Activated naive CD8-positive, alpha-beta T cell treated with anti-CD3 and anti-CD28 coated beads for 36 hours (primary cell): ENCODE measurements around the gene CCBE1. TPM values are rescaled to one million over a fixed set of nuclear protein-coding genes. Genes with fewer than 3 reads are reported as not detected.
"Not testable (repeated sequence)": the region's sequence is repeated elsewhere in the genome, so short reads cannot be mapped to it uniquely, and the experiment has no call there.

Source experiments
- DNase-seq: peaks from one replicate; pipeline ENCODE4 v3.0.0; 2021
- H3K27ac Mint-ChIP-seq: one replicate; pipeline ENCODE4 v1.8.0; 2022; ENCODE audit warnings: mild to moderate bottlenecking, moderate library complexity, mixed read lengths
- H3K27me3 Mint-ChIP-seq: one replicate; pipeline ENCODE4 v1.8.0; 2022; ENCODE audit warnings: mild to moderate bottlenecking, mixed read lengths
- H3K36me3 Mint-ChIP-seq: one replicate; pipeline ENCODE4 v1.8.0; 2021; ENCODE audit warnings: mild to moderate bottlenecking, mixed read lengths
- H3K4me1 Mint-ChIP-seq: one replicate; pipeline ENCODE4 v1.8.0; 2021; ENCODE audit warnings: mixed read lengths
- H3K4me3 Mint-ChIP-seq: one replicate; pipeline ENCODE4 v1.8.0; 2022; ENCODE audit warnings: mild to moderate bottlenecking, moderate library complexity, mixed read lengths
- H3K9me3 Mint-ChIP-seq: one replicate; pipeline ENCODE4 v1.8.0; 2022; ENCODE audit warnings: mixed read lengths
- total RNA-seq, 2 experiments: library from RNA; stranded (reverse); gene quantifications; one replicate each; pipeline ENCODE4 v1.2.3, GENCODE V29; 2021

The CCBE1 gene
- total RNA-seq, 2 experiments from 2014 or later = not detected

DNA sequence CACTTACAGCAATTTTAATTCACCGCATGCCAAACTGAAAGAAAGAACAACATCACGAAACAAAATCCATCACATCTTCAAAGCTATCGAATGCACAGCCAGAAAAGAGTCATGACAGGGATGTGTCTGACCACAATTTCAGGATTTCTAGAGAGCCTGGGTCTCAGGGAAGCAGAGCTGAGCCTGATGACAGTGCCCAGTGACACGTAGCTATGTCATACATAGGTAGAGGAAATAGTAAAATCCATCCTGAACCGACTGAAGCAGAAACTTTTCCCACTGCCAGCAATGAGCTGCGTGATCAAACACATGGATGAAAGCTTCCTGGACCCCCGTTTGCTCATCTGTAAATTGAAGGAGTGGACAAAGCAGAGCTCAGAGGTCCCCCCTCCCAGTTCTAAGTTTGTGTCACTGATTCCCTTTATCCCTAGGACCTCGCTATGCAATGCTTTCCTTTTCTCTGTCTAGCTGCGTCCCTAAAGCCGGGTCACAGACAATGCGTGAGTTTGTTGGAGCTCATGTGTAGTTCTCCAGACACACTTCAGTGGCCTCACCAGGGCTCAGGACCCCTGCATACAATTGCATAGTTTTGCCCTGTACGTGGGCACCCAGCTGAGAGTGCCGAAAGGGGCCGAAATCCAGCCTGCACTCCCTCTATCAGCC lies 37.6 kb downstream of the CCBE1 start:
- H3K4me1 Mint-ChIP-seq = no peaks in the 10 kb centered on the region

DNA sequence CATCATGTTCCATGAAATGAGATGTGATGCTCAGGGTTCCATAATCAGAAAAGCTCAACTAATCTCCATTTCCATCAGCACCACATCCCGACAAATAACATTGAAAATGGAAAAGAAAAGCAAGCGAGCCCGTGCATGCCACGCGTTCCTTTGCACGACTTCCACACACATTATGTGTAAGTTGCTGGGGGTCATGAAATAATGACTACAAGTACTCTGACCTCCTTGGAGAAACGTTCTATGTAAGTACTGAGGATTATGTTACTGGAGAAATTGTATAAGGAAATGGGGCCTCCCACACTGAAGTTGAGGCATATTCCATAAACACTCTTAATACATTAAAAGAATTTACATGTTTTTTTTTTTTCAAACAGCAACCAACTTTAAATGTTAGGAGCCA lies 38.3 kb downstream of the CCBE1 start:
- H3K4me1 Mint-ChIP-seq = no peaks in the 10 kb centered on the region
- H3K36me3 Mint-ChIP-seq = no peaks in the 10 kb centered on the region
- H3K27me3 Mint-ChIP-seq = no peaks in the 10 kb centered on the region
- H3K27ac Mint-ChIP-seq = no peak overlapping the region
- no peak overlapping the region for H3K4me3 Mint-ChIP-seq
- no peaks in the 10 kb centered on the region for H3K9me3 Mint-ChIP-seq
- no peak for DNase-seq

More for the DNA sequence above, 37.6 kb downstream of the CCBE1 start:
- H3K27ac Mint-ChIP-seq = no peak overlapping the region
- H3K36me3 Mint-ChIP-seq = no peaks in the 10 kb centered on the region
- H3K27me3 Mint-ChIP-seq = no peaks in the 10 kb centered on the region
- no peaks in the 10 kb centered on the region for H3K9me3 Mint-ChIP-seq
- DNase-seq = no peak
- no peak overlapping the region for H3K4me3 Mint-ChIP-seq

DNA sequence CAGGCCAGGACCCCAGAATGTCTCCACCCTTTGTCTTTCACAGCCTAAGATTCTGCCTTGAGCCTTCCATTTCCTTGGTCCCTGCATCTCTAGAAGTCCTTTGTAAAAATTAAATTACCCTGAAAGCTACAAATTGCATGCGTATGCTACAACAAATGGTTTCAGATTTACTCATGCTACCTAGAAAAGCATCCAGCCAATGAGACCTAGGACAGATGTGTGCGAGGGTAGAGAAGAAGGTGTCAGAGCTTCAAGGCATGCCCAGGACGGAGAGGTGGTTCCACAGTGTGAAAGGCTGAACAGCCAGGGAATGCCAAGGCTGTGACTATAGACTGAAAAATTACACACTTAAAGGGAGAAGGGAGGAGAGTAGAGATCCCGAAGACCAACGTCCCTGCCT lies 40.2 kb downstream of the CCBE1 start:
- no peaks in the 10 kb centered on the region for H3K27me3 Mint-ChIP-seq
- DNase-seq = no peak
- H3K27ac Mint-ChIP-seq = no peak overlapping the region
- no peaks in the 10 kb centered on the region for H3K36me3 Mint-ChIP-seq
- H3K4me1 Mint-ChIP-seq = no peaks in the 10 kb centered on the region
- H3K9me3 Mint-ChIP-seq = no peaks in the 10 kb centered on the region
- no peak overlapping the region for H3K4me3 Mint-ChIP-seq

DNA sequence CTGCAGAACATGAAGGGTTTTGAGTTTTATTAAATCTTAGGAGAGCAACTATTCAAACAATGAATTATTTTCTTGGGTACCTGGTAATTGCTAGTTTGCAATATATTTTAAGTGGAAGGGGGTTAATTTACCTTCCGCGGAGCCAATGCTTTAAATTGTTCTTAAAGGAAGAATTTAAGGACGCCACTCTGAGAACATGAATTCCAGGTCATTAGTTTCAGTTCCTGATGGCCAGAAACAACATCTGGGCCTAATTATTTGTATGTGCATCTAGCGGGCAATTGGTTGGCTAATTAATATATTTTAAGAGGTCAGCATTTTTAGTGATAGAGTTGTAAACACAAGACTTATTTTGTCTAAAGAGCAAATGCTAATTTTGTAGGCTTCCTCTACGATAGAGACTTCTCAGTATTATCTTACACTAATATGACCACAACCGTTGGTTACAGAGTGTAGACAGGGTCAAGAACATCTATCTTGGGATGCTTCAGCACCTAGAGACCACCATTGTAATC lies 40.8 kb downstream of the CCBE1 start:
- Mint-ChIP-seq H3K4me3 (no peak overlapping the region), H3K9me3 (no peaks in the 10 kb centered on the region), H3K27ac (no peak overlapping the region), H3K36me3 (no peaks in the 10 kb centered on the region), H3K4me1 (no peaks in the 10 kb centered on the region), H3K27me3 (no peaks in the 10 kb centered on the region)
- no peak for DNase-seq

DNA sequence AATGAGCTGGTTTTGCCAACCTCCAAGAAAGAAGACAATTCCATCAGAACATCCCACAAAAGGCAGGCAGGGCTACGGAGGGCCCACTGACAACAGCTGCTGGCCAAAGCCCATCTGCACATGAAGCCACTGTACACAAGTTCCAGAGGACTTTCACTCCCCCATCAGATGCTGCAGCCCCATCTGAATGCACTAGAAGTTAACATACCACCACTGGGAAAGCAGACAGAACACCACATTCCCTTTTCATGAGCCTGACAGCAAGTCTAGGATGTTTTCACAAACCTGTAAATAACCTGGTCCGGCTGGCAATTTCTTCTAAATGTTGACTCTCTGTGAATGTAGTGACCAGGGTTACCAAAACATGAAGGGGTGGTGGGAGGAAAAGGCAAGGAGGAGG lies 41.5 kb downstream of the CCBE1 start:
- no peaks in the 10 kb centered on the region for H3K27me3 Mint-ChIP-seq
- no peaks in the 10 kb centered on the region for H3K4me1 Mint-ChIP-seq
- H3K27ac Mint-ChIP-seq = no peak overlapping the region
- no peaks in the 10 kb centered on the region for H3K36me3 Mint-ChIP-seq
- H3K9me3 Mint-ChIP-seq = no peaks in the 10 kb centered on the region
- DNase-seq = no peak
- H3K4me3 Mint-ChIP-seq = no peak overlapping the region

DNA sequence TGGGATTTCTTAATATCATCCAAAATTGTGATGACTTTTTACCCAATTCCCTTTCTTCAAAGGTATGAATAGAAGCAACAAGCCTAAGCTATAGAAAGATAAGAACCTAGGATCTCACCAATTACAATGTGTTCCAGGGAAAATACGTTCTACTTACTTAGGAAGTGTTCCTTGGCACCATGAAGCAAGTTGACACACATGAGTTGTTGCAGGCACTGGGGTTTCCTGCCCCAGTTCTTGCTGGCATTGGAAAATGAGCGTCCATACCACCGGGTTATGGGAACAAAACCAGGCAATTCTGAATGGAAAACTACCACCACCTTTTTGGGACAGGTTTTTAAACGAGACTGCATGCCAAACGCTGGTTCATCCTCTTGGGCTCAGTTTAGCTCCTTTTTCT lies 46.2 kb downstream of the CCBE1 start:
- Mint-ChIP-seq H3K4me1 (no peaks in the 10 kb centered on the region), H3K4me3 (no peak overlapping the region), H3K27me3 (no peaks in the 10 kb centered on the region)

DNA sequence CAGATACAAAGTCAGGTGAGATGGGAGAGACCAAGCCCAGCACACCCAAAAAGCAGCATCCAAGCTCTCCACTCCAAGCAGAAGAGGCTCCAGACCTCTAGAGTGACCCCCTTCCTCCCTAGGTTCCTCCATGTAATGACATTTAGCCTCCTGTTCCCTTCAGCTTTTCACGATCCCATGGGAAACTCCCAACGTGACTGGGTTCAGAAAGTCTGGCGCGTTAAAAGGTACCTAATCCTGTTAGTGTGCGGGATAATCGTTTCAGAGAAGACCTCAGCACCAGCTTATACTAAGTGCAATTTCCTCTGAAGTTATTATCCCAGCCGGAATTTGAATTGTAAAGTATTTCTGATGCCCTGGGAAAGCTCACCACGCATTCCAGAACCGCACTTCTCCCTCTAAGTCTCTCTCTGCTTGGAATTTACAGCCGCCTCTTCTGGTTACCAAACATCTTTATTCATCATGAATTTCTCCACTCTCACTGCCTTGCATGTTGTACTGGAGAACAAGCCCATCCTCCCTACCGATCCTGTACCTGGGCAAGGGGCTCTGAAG lies 46.9 kb downstream of the CCBE1 start:
- H3K27me3 Mint-ChIP-seq = no peaks in the 10 kb centered on the region
- H3K4me3 Mint-ChIP-seq = no peak overlapping the region
- no peak for DNase-seq
- H3K4me1 Mint-ChIP-seq = no peaks in the 10 kb centered on the region
- H3K27ac Mint-ChIP-seq = no peak overlapping the region
- H3K36me3 Mint-ChIP-seq = no peaks in the 10 kb centered on the region
- H3K9me3 Mint-ChIP-seq = no peaks in the 10 kb centered on the region

More for the DNA sequence above, 46.2 kb downstream of the CCBE1 start:
- Mint-ChIP-seq H3K36me3 (no peaks in the 10 kb centered on the region), H3K9me3 (no peaks in the 10 kb centered on the region), H3K27ac (no peak overlapping the region)
- DNase-seq = no peak

DNA sequence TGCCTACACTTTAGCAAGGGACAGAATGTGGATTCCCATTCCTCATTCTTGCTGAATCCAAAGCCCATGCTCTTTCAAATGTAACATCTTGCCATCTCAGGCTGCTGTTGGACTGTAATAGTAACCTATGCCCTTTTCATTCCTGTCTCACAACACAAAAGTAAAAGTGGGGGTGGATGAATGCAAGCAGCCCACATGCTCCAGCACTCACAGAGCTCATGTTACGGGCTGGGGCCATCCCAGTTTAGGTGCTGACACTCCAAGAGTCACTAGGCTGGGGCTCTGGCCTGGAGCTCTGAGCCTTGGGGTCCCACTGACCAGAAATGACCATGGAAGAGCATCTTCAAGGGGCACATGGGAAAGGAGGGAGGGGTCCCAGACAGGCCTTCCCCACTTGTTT lies 47.6 kb downstream of the CCBE1 start:
- Mint-ChIP-seq H3K27ac (no peak overlapping the region), H3K27me3 (peaks cover 1% of the 10 kb centered on the region), H3K4me1 (no peaks in the 10 kb centered on the region), H3K4me3 (no peak overlapping the region), H3K36me3 (no peaks in the 10 kb centered on the region), H3K9me3 (no peaks in the 10 kb centered on the region)
- no peak for DNase-seq

DNA sequence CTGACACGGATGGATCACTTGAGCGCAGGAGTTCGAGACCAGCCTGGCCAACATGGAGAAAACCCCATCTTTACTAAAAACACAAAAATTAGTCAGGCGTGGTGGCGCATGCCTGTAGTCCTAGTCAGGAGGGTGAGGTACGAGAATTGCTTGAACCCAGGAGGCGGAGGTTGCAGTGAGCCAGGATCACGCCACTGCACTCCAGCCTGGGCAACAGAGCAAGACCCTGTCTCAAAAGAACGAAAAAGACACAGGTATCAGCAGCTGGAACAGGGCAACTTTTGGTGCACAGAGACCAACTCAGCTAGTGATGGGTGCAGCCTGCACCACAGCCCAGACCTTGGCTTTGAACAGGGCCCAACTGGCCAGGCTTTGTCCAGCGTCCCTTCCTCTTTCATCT lies 48.8 kb downstream of the CCBE1 start:
- H3K4me1 Mint-ChIP-seq, H3K36me3 Mint-ChIP-seq, DNase-seq: not testable (repeated sequence)

DNA sequence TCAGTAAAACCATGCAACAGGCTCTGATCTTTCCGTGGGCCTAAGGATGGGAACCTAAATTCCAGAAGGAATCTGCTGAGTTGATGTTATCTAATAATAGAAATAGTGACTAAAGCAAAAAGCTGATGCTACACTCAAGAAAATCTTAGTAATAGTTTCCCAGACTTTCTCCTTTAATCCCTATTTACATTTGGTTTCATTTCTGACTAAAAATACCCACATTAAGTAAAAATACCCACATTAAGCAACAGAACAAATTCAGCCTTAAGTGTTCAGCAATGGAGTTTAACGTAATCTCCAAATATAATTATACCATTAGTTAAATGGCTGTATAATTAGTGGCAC lies 50.3 kb downstream of the CCBE1 start:
- DNase-seq = no peak
- Mint-ChIP-seq H3K4me3 (no peak overlapping the region), H3K4me1 (no peaks in the 10 kb centered on the region), H3K27ac (no peak overlapping the region), H3K27me3 (peaks cover 4% of the 10 kb centered on the region), H3K9me3 (no peaks in the 10 kb centered on the region), H3K36me3 (no peaks in the 10 kb centered on the region)

More for the DNA sequence above, 48.8 kb downstream of the CCBE1 start:
- not testable (repeated sequence) for H3K4me3 Mint-ChIP-seq, H3K27me3 Mint-ChIP-seq, H3K27ac Mint-ChIP-seq, H3K9me3 Mint-ChIP-seq

DNA sequence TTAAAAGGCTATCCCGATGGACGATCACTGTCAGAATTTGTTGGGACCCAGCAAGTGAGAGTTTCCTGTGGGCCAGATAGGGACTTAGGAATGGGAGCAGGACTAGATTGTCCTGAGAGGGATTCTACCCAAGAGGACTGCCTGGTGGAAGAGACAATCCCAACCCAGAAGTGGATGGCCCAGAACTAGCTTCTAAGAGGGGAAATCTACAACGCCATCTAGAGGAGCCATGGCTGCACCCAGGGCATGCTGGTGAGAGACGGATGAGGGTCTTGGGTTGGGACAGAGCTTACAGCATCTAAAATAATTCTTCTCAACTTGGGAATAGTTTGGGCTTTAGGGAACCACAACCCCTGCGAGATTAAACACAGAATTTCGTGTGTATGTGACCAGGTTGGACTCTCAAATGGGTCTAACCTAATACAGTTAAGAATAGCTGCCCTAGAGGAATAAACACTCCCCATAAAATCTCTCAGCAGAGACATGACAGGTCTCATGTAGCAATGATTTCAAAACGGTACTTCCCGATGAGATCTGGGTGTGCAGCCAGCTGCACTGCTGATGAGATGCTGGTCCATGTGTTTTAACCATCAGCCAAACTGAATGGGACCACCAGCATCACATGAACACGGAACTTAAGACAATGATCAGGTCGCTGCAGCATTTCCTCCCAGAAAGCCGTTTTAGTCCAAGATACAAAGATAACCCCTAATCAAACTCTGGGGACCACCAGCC lies 50.8 kb downstream of the CCBE1 start:
- Mint-ChIP-seq H3K27ac (no peak overlapping the region), H3K36me3 (no peaks in the 10 kb centered on the region), H3K4me3 (no peak overlapping the region), H3K9me3 (no peaks in the 10 kb centered on the region), H3K4me1 (no peaks in the 10 kb centered on the region), H3K27me3 (peaks cover 4% of the 10 kb centered on the region)
- DNase-seq = no peak

DNA sequence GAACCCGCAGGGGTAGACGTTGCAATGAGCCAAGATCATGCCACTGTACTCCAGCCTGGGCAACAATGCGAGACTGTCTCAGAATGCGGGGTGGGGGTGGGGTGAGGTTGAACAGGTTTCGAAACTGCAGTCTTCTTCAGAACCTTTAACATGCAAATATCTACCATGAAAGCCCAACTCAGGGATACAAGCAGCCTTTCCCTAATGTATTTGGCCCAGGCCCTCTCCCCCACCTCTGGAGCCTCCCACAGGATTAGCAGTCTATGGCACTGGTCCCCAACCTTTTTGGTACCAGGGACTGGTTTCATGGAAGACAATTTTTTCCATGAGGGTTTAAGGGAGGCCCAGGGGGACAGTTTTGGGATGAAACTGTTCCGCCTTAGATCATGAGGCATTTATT lies 53.5 kb downstream of the CCBE1 start:
- H3K27ac Mint-ChIP-seq = no peak overlapping the region
- DNase-seq = no peak
- H3K36me3 Mint-ChIP-seq = no peaks in the 10 kb centered on the region
- H3K4me1 Mint-ChIP-seq = no peaks in the 10 kb centered on the region
- no peak overlapping the region for H3K4me3 Mint-ChIP-seq
- H3K9me3 Mint-ChIP-seq = no peaks in the 10 kb centered on the region
- H3K27me3 Mint-ChIP-seq = peaks cover 4% of the 10 kb centered on the region

DNA sequence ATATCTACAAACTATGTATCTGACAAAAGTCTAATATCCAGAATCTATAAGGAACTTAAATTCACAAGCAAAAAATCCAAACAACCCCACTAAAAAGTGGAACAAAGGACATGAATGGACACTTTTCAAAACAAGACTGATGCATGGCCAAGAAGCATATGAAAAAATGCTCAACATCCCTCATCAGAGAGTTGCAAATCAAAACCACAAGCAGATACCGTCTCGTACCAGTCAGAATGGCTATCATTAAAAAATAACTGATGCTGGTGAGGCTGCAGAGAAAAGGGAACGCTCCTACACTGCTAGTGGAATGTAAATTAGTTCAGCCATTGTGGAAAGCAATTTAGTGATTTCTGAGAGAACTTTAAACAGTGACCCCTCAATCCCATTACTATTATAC lies 56.5 kb downstream of the CCBE1 start:
- no peak for DNase-seq
- Mint-ChIP-seq H3K36me3 (no peaks in the 10 kb centered on the region), H3K27ac (no peak overlapping the region), H3K4me3 (no peak overlapping the region), H3K4me1 (no peaks in the 10 kb centered on the region), H3K27me3 (peaks cover 8% of the 10 kb centered on the region), H3K9me3 (no peaks in the 10 kb centered on the region)

DNA sequence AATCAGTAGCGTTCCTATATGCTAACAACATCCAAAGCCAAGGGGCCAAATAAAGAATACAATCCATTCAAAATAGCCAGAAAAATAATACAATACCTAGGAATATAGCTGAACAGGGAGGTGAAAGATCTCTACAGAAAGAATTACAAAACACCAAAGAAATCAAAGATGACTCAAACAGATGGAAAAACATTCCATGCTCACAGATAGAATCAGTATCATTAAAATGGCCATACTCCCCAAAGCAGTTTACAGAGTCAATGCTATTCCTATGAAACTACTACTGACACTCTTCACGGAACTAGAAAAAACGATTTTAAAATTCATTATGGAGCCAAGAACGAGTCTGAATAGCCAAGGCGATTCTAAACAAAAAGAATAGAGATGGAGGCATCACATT lies 57.4 kb downstream of the CCBE1 start:
- peaks cover 8% of the 10 kb centered on the region for H3K27me3 Mint-ChIP-seq
- no peak overlapping the region for H3K27ac Mint-ChIP-seq

DNA sequence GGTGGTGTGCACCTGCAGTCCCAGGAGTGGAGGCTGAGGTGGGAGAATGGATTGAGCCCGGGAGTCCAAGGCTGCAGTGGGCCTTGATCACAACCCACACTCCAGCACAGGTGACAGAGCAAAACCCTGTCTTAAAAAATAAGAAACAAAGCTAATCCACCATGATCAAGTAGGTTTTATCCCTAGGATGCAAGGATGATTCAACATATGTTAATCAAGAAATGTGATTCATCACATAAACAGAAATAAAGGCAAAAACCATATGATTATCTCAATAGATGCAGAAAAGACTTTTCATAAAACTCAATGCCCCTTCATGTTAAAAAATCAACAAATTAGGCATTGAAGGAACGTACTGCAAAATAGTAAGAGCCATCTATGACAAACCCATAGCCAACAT lies 58.1 kb downstream of the CCBE1 start:
- no peak for DNase-seq
- Mint-ChIP-seq H3K4me3 (no peak overlapping the region), H3K4me1 (no peaks in the 10 kb centered on the region), H3K36me3 (no peaks in the 10 kb centered on the region), H3K27me3 (peaks cover 4% of the 10 kb centered on the region), H3K9me3 (no peaks in the 10 kb centered on the region), H3K27ac (no peak overlapping the region)

More for the DNA sequence above, 57.4 kb downstream of the CCBE1 start:
- H3K4me3 Mint-ChIP-seq = no peak overlapping the region
- no peaks in the 10 kb centered on the region for H3K9me3 Mint-ChIP-seq
- no peaks in the 10 kb centered on the region for H3K36me3 Mint-ChIP-seq
- no peak for DNase-seq
- no peaks in the 10 kb centered on the region for H3K4me1 Mint-ChIP-seq
